Activated CD8-positive, alpha-beta memory T cell treated with anti-CD3 and anti-CD28 coated beads, Interleukin-2, amount 50 U/mL, for 1 hour (primary cell): ENCODE data around the gene CYFIP2.

Experiments
- DNase-seq: peaks from one replicate; pipeline ENCODE4 v3.0.0-alpha.2; 2020; ENCODE audit errors: extremely low read depth

CYFIP2 gene

GRCh38 chr5:157356576-157356975 lies 90.7 kb downstream of the CYFIP2 start:
- DNase-seq = no peak

DNA sequence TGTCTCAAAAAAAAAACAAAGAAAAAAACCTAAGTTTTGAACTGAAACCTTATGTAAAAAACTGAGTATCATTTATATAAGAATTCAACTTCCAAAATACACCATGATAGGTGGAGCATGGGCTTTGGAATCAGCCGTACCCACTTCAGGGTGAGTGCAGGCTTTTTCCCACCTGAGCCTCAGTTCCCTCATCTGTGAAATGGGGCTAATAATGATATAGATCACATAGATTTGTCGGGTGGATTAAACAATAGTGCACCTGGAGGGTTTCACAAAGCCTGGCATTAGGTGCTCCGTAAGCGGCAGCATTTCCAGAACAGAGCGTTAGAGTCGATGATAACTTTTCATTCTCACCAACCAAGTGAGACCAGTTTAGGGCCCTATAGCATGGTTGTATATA lies 91.9 kb downstream of the CYFIP2 start:
- no peak for DNase-seq

DNA sequence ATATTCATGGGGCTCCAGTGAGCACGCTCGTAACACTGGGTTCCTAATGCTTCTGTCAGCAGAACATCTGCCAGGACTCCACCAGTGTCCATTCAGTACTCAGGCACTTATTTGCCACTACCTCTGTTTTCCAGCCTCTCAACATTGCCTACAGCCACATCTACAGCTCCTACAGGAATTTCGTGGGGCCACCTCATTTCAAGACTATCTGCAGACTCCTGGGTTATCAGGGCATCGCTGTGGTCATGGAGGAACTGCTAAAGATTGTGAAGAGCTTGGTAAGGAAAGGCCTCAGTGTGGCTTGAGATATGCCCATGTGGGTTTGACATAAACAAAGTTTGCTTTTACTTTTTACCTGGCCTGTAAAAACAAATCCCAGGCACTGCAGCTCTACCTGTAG lies 92.9 kb downstream of the CYFIP2 start:
- no peak for DNase-seq

DNA sequence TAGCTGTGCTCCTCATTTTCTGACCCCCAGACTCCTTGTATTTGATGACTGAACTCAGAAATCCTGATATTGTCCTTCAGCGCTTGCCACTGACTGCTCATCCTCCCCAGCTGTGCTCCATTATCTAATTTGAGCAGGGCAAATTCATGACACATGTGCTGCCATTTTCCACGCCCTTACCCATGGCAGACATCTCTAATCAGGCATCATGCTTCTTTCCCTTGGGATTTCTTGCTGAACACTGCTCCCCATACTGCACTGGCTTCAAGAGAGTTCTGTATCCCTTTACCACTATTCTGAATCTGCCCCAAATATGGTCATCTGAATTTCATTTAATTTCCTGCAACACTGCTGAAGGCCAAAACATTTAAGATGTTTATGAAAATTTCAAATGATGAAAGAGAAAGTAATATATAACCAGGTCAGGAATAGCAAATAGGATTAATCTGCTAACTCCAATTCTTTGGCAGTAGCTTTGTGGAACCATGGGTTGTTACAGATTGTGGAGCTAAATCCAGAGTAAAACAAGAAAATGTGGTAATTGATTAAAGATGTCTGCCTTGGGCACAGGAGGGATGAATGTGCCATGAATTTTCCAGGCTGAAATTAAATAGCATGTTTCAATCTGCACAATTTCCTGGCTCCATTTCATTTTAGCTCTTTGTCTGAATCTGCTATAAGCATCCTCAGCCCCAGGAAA lies 93.6 kb downstream of the CYFIP2 start:
- no peak for DNase-seq

- DNase-seq = no peak
Measured at GRCh38 chr5:157362012-157362411, 96.1 kb downstream of the CYFIP2 start.

GRCh38 chr5:157362502-157362901 lies 96.6 kb downstream of the CYFIP2 start:
- DNase-seq = no peak

DNA sequence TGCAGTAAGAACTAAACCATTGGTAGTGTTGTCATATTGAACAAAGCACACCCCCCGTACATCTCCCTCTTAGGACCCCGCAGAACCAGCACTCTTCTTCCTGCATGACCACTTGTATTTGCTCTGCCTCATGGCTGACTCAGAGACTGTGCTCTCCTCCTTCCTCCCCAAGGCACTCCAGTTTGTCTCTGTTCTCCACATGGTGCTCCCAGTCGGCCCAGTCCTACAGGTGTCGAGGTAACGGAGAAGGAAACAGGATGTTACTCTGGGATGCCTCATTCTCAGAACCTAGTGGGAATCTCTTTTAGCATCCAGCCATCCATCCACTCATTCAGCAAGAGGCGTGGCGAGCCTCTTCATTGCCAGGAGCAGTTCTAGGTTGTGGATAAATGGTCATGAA lies 97.1 kb downstream of the CYFIP2 start:
- no peak for DNase-seq

- DNase-seq = no peak
Measured at GRCh38 chr5:157365732-157366131, 99.8 kb downstream of the CYFIP2 start.

DNA sequence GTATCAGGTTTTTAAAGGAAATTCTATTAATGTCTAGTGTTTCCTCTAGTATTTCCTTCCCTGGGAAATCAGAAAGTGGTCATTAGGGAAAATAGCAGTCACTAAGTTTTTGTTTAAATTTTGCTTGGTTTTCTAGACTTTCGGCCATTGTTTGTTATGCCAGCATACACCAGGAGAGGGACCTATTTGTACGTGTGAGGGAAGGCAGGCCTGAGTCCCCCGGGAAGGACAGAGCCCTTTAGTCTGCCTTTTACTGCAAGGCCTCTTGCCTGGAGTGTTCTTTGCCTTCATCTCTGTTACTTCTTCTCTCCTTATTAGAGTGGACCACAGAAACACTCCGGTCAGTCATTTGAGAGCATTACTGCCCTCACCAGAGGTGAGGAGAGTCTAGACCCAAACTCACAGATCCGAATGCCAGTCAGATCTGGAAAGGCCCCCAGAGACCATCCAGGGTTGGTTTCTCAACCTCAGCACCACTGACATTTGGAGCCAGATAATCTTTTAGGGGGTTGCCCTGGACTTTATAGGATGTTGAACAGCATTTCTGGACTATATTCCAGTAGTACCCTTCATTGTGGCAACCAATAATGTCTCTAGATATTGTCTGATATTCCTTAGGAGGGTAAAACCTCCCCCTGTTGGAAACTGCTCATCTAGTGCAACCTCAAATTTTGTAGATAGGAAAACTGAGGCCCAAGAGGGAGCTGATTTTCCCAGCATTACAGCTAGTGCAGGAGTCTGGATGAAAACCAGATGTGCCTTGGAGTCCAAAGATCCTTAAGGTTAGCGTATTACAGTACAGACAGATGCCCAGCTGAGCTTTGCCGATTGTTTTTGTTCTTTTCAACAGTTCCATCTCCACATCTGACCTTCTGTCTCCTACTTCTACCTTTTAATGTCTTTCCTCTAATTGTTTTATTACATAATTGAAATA lies 101.1 kb downstream of the CYFIP2 start:
- no peak for DNase-seq

GRCh38 chr5:157369507-157369906 lies 103.6 kb downstream of the CYFIP2 start:
- DNase-seq = no peak

DNA sequence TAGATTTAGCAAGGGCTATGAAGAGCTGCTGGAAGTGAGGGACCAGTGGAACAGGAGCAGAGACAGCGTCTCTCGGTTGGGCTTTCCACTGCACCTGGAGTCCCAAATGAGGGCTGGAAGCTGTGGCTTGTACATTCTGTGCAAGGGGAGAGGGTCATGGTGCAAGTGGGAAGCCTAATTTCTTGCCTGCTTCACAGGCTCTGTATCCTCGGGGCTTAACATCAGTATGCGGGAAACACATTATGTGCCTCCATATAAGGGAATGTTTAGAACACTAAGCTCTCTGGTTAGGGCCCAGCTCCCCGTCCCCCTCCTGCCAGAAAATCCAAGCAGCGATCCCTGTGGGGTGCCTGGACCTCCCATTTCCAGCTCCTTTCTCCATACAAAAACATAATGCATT lies 105.0 kb downstream of the CYFIP2 start:
- no peak for DNase-seq

- DNase-seq = no peak
Measured at GRCh38 chr5:157371655-157372471, 105.9 kb downstream of the CYFIP2 start.

GRCh38 chr5:157372472-157372822 lies 106.5 kb downstream of the CYFIP2 start:
- DNase-seq = no peak

DNA sequence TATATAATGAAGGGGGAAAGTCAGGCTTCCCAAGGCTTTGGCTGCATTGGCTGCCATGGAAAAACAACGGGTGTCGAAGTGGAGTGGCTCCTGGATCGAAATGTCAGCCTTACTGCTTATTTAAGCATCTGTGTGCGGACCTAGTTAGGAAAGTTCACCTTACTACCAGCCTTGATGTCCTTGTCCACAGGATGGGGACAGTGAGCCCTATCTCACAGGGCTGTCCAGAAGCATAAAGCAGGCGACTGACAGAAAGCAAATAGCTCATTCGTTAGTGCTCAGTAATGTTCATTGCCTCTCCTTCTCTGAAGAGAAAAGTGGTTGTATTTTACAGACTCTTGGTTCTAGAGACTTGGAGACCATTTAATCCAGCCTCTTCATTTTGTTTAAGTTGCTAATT lies 112.6 kb downstream of the CYFIP2 start:
- DNase-seq = no peak

- no peak for DNase-seq
Measured at GRCh38 chr5:157379983-157380382, 114.1 kb downstream of the CYFIP2 start.

- no peak for DNase-seq
Measured at GRCh38 chr5:157381746-157382145, 115.8 kb downstream of the CYFIP2 start.

- no peak for DNase-seq
Measured at GRCh38 chr5:157382996-157383800, 117.3 kb downstream of the CYFIP2 start.

DNA sequence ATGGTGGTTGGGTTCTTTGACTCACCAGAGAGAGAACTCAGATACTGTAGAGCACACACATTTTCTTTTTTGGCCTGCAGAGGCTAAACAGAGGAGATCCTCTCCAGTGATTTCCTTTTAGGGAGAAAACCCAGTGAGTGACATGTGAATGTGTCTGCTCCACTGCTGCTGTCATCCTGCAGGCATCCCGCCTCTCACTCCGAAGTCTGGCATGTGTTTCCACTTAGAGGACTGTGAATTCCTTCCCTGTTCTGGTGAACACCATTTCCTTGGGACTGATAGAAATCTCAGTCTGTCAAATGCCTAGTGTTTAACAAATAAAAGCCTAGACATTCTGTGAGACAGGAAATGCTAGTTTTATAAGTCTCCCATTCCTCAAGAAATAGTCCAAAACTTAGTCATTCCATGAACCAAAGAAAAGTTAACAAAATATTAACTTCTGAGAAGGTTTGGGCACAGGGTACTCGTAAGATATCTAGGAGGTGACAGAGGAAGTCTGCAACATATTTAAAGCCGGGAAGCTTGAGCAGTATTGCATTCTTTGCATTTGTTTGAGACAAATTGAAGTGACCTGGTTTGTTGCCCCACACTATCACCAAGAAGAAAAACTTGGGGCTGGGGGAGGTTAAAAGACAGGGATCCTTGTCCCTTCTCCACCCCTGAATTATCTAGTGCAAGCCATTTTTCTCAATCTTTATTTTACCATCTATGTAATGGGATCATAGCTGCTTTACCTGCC lies 119.2 kb downstream of the CYFIP2 start:
- DNase-seq = no peak

GRCh38 chr5:157387041-157387563 lies 121.2 kb downstream of the CYFIP2 start:
- DNase-seq = no peak

DNA sequence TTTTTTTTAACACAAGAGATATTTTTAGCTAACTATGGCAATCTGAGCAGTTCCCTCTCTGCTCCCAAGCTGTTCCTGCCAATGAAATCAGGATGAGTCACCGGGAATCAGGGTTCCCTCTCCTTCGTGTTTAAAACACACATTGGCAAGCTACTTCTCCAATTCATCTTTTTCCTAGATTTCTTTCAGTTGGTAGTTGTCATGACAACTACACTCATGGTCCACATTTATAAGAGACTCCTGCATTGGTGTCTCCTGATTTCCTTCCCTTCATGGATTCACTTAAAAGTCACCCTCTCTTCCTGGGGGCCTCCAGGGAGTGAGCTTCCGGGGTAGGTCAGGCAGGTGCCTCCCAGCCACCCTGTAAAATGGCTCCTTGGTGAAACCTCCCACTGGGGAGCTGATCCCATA lies 121.8 kb downstream of the CYFIP2 start:
- DNase-seq = no peak
